PC-9 (cell line): ENCODE measurements around the gene TRIM36. TPM values are rescaled to one million over a fixed set of nuclear protein-coding genes. Genes with fewer than 3 reads are reported as not detected.

Experiments
- BruUV-seq: library from RNA; stranded (reverse); fragments of 400-500 nt; replicated peaks from 2 replicates; lab custom pipeline; 2021; lab: Mats Ljungman, UMichigan
- CTCF ChIA-PET: fragments of 300-600 bp; sonication (Branson Sonifier 250); formaldehyde crosslinking; loops from one replicate; lab custom pipeline; 2022; ENCODE audit warnings: antibody characterized with exemption; lab: Charles Lee
- POLR2A ChIA-PET: fragments of 300-600 bp; sonication (Branson Sonifier 250); formaldehyde crosslinking; loops from one replicate; lab custom pipeline; 2022; ENCODE audit warnings: antibody characterized with exemption; ENCODE audit not compliant: unreplicated experiment; lab: Charles Lee
- DNase-seq, 2 experiments: peaks; one replicate each; pipeline versions ENCODE4 v3.0.0 to v3.0.0-alpha.2; 2015 to 2022; ENCODE audit warnings: mixed read lengths in 1 of 2
- H2AFZ ChIP-seq: fragments of 200-600 bp; sonication (generic); 2 replicates; pipeline ENCODE4 v1.8.1; 2017; ENCODE audit warnings: antibody characterized with exemption
- H3F3A ChIP-seq: fragments of 200-600 bp; sonication (generic); 2 replicates; pipeline ENCODE4 v1.8.1; 2017; ENCODE audit warnings: antibody characterized with exemption, mild to moderate bottlenecking, low read depth; ENCODE audit not compliant: insufficient read depth
- H3K27ac ChIP-seq: fragments of 200-600 bp; sonication (generic); 2 replicates; pipeline ENCODE4 v1.6.1; 2016; ENCODE audit warnings: mixed run types
- H3K27me3 ChIP-seq: fragments of 200-600 bp; sonication (generic); 2 replicates; pipeline ENCODE4 v1.6.1; 2016; ENCODE audit warnings: low read depth, mixed run types; ENCODE audit not compliant: insufficient read depth
- H3K36me3 ChIP-seq: fragments of 200-600 bp; sonication (generic); 2 replicates; pipeline ENCODE4 v1.6.1; 2016; ENCODE audit warnings: low read depth, mixed run types
- H3K4me1 ChIP-seq: fragments of 200-600 bp; sonication (generic); replicated peaks from 2 replicates; pipeline ENCODE4 v1.6.1; 2016; ENCODE audit warnings: mixed run types; ENCODE audit not compliant: insufficient read depth
- H3K4me2 ChIP-seq: fragments of 200-600 bp; sonication (generic); 2 replicates; pipeline ENCODE4 v1.6.1; 2017; ENCODE audit warnings: mixed run types
- H3K4me3 ChIP-seq: fragments of 200-600 bp; sonication (generic); 2 replicates; pipeline ENCODE4 v1.6.1; 2016; ENCODE audit warnings: mixed run types
- H3K79me2 ChIP-seq: fragments of 200-600 bp; sonication (generic); 2 replicates; pipeline ENCODE4 v1.6.1; 2017; ENCODE audit warnings: low read depth, mixed run types
- H3K9me2 ChIP-seq: fragments of 200-600 bp; sonication (generic); 2 replicates; pipeline ENCODE4 v1.8.1; 2017; ENCODE audit warnings: mild to moderate bottlenecking; ENCODE audit not compliant: insufficient read depth
- H3K9me3 ChIP-seq: fragments of 200-600 bp; sonication (generic); 2 replicates; pipeline ENCODE4 v1.8.1; 2016; ENCODE audit warnings: low read depth; ENCODE audit not compliant: insufficient read depth
- H4K20me1 ChIP-seq: fragments of 200-600 bp; sonication (generic); 2 replicates; pipeline ENCODE4 v1.8.1; 2017; ENCODE audit not compliant: insufficient read depth
- EZH2 ChIP-seq: fragments of 200-600 bp; sonication (generic); IDR thresholded peaks from 2 replicates; pipeline ENCODE4 v1.8.0; 2017; ENCODE audit warnings: antibody characterized with exemption, low read depth
- intact Hi-C: fragments of 100-400 bp; cut with micrococcal nuclease; formaldehyde crosslinking; loops from one replicate; pipeline ENCODE4 v1.10.0; 2022; ENCODE audit not compliant: unreplicated experiment
- total RNA-seq: library from RNA; stranded (reverse); gene quantifications from 2 replicates; pipeline ENCODE4 v1.2.3, GENCODE V29; 2021
- TF ChIP-seq, protein P1 (sequence below): fragments of 200-600 bp; sonication (generic); conservative IDR thresholded peaks from 2 replicates; pipeline ENCODE4 v1.6.1; 2017; ENCODE audit warnings: mixed run types, antibody characterized with exemption, mild to moderate bottlenecking, moderate library complexity

TRIM36 gene
- total RNA-seq, 1 experiment from 2014 or later, result 0.22 TPM

DNA sequence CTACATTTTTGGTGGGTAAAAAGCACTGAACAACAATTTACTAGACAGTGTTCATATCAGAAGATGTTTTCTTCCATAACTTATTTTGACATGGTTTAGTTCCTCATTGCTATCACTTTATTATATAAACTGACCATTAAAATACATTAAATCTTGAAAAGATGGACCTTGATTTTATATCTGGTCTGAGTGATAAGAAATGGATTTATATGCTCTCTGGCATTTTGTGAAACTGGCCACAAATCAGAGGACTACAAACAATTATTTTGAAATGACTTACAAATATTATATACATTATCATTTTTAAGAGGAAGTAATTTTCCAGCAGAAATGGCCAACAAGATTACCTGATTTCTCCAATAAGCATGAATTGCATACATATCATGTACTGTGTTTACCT is 23.6 kb upstream of the TRIM36 start:
- Histone ChIP-seq H3K4me1 (no peaks in the 10 kb centered on the region), H3K4me3 (no peak overlapping the region), H3K9me2 (no peaks in the 10 kb centered on the region), H3K27me3 (no peaks in the 10 kb centered on the region), H3K4me2 (no peak overlapping the region), H2AFZ (no peak overlapping the region), H3K9me3 (no peaks in the 10 kb centered on the region), H4K20me1 (no peaks in the 10 kb centered on the region), H3F3A (no peaks in the 10 kb centered on the region), H3K36me3 (no peaks in the 10 kb centered on the region), H3K27ac (no peak overlapping the region), H3K79me2 (no peaks in the 10 kb centered on the region)
- TF ChIP-seq EZH2, result no peak
- TF ChIP-seq, protein P1, sequence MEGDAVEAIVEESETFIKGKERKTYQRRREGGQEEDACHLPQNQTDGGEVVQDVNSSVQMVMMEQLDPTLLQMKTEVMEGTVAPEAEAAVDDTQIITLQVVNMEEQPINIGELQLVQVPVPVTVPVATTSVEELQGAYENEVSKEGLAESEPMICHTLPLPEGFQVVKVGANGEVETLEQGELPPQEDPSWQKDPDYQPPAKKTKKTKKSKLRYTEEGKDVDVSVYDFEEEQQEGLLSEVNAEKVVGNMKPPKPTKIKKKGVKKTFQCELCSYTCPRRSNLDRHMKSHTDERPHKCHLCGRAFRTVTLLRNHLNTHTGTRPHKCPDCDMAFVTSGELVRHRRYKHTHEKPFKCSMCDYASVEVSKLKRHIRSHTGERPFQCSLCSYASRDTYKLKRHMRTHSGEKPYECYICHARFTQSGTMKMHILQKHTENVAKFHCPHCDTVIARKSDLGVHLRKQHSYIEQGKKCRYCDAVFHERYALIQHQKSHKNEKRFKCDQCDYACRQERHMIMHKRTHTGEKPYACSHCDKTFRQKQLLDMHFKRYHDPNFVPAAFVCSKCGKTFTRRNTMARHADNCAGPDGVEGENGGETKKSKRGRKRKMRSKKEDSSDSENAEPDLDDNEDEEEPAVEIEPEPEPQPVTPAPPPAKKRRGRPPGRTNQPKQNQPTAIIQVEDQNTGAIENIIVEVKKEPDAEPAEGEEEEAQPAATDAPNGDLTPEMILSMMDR, result no peak
- no peak for DNase-seq
- BruUV-seq, result no TSS peak
- POLR2A ChIA-PET, result no interaction called here
- CTCF ChIA-PET, result no interaction called here
- intact Hi-C loops, result no loop called here

DNA sequence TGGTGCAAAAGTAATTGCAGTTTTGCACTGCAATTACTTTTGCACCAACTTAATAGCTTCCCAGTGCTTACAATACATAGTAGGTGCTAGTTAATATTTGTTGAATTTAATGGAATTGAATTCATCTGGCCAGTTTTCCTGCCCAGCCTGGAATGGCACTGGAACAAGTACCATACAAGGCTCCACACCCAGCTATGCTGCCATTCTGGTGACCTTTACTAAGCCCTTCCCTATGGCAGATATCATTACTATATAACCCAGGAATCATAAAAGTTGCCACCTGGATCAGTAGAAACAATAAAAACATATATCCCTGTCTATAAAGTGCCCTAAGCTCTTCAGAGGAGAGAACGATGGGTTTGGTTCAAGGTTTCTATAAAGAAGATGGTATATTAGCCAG is 22.4 kb upstream of the TRIM36 start:
- no TSS peak for BruUV-seq
- no peaks in the 10 kb centered on the region for H3K9me2 ChIP-seq
- no peaks in the 10 kb centered on the region for H4K20me1 ChIP-seq
- no peaks in the 10 kb centered on the region for H3K79me2 ChIP-seq
- ChIA-PET POLR2A (interaction anchor here (0.5 kb wide), 1 partner anchor 12 kb away, joined by 4 read pairs; no protein-coding TSS in a partner anchor), CTCF (no interaction called here)
- no peak overlapping the region for H2AFZ ChIP-seq
- H3F3A ChIP-seq, result no peaks in the 10 kb centered on the region
- H3K4me1 ChIP-seq, result no peaks in the 10 kb centered on the region
- DNase-seq, result no peak
- no peak overlapping the region for H3K27ac ChIP-seq
- H3K27me3 ChIP-seq, result no peaks in the 10 kb centered on the region
- intact Hi-C loops, result no loop called here
- TF ChIP-seq, protein P1, result no peak
- TF ChIP-seq EZH2, result no peak
- no peaks in the 10 kb centered on the region for H3K36me3 ChIP-seq
- no peak overlapping the region for H3K4me3 ChIP-seq
- no peaks in the 10 kb centered on the region for H3K9me3 ChIP-seq
- no peak overlapping the region for H3K4me2 ChIP-seq

DNA sequence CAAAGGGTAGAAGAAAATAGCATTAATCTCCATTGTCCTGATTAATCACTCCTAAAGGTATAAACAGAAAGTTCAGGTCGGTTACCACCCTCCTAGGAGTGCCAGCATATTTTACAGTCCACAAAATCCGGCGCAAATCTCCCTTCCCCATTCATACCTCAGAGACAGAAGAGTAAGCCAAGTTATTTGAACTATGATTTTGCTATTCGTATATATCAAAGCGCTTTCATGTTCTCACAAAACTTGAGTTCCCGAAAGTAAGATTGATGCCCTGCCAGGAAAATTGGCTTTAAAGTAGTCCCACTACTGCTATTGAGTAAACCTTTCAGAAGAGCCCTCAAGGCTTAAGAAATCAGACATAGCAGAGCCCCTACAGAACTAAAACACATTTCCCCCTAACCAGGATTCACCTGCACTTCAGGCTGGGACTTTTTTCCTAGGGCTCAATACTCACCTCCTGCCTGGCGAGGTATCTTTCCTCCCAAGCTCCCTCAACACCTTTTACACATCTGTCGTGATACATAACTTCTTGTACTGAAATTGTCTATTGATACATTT is 21.8 kb upstream of the TRIM36 start:
- H3K27me3 ChIP-seq, result no peaks in the 10 kb centered on the region
- H3K4me3 ChIP-seq, result no peak overlapping the region
- DNase-seq, result no peak
- no peaks in the 10 kb centered on the region for H3K4me1 ChIP-seq
- H3K4me2 ChIP-seq, result no peak overlapping the region
- H3K9me2 ChIP-seq, result no peaks in the 10 kb centered on the region
- no TSS peak for BruUV-seq
- H3K27ac ChIP-seq, result no peak overlapping the region
- intact Hi-C loops, result no loop called here
- H2AFZ ChIP-seq, result no peak overlapping the region
- TF ChIP-seq, protein P1, result no peak
- TF ChIP-seq EZH2, result no peak
- no peaks in the 10 kb centered on the region for H3F3A ChIP-seq
- no peaks in the 10 kb centered on the region for H3K9me3 ChIP-seq
- POLR2A ChIA-PET, result interaction anchor here (0.5 kb wide), 1 partner anchor 13 kb away, joined by 4 read pairs; no protein-coding TSS in a partner anchor
- H4K20me1 ChIP-seq, result no peaks in the 10 kb centered on the region
- no peaks in the 10 kb centered on the region for H3K79me2 ChIP-seq
- H3K36me3 ChIP-seq, result no peaks in the 10 kb centered on the region
- CTCF ChIA-PET, result no interaction called here
